Glutamatergic neuron (in vitro differentiated cells): Measurements from ENCODE around the gene ZNF644. TPM values are rescaled to one million over a fixed set of nuclear protein-coding genes. Genes with fewer than 3 reads are reported as not detected.
"Not testable (repeated sequence)": the region's sequence is repeated elsewhere in the genome, so short reads cannot be mapped to it uniquely, and the experiment has no call there.

ENCODE experiments used
- DNase-seq: peaks from one replicate; pipeline ENCODE4 v3.0.0; 2022
- H3K27ac Mint-ChIP-seq: one replicate; pipeline ENCODE4 v1.8.0; 2020; ENCODE audit warnings: mild to moderate bottlenecking, mixed read lengths, inconsistent platforms; ENCODE audit not compliant: unreplicated experiment
- H3K27me3 Mint-ChIP-seq: one replicate; pipeline ENCODE4 v1.8.0; 2020; ENCODE audit warnings: mild to moderate bottlenecking, moderate library complexity, mixed read lengths, inconsistent platforms; ENCODE audit not compliant: unreplicated experiment
- H3K36me3 Mint-ChIP-seq: one replicate; pipeline ENCODE4 v1.8.0; 2020; ENCODE audit warnings: mild to moderate bottlenecking, mixed read lengths, inconsistent platforms; ENCODE audit not compliant: unreplicated experiment
- H3K4me1 Mint-ChIP-seq: one replicate; pipeline ENCODE4 v1.8.0; 2020; ENCODE audit warnings: mild to moderate bottlenecking, low read depth, mixed read lengths, inconsistent platforms; ENCODE audit not compliant: unreplicated experiment
- H3K4me3 Mint-ChIP-seq: one replicate; pipeline ENCODE4 v1.8.0; 2020; ENCODE audit warnings: mild to moderate bottlenecking, mixed read lengths, inconsistent platforms; ENCODE audit not compliant: unreplicated experiment
- H3K9me3 Mint-ChIP-seq: one replicate; pipeline ENCODE4 v1.8.0; 2020; ENCODE audit warnings: mild to moderate bottlenecking, moderate library complexity, mixed read lengths, inconsistent platforms; ENCODE audit not compliant: unreplicated experiment
- CTCF ChIP-seq: fragments of 200-600 bp; sonication (generic); IDR thresholded peaks from one replicate; pipeline ENCODE4 v1.5.0; 2021; ENCODE audit not compliant: partially characterized antibody, unreplicated experiment
- total RNA-seq: library from RNA; stranded (reverse); fragmentation: NEBNext Ultra II Directional; extraction: Animal tissue kit (Norgen Biotek cat#: 25700); gene quantifications from one replicate; pipeline ENCODE4 v1.2.1, GENCODE V29; 2021; ENCODE audit not compliant: unreplicated experiment

ZNF644 gene
- total RNA-seq, 1 donor from 2014 or later: 76.6 TPM

- no peaks in the 10 kb centered on the region for H3K9me3 Mint-ChIP-seq
- H3K4me1 Mint-ChIP-seq: peaks cover 12% of the 10 kb centered on the region
- H3K27me3 Mint-ChIP-seq: no peaks in the 10 kb centered on the region
- no peak for DNase-seq
- no peak for TF ChIP-seq CTCF
- H3K36me3 Mint-ChIP-seq: no peaks in the 10 kb centered on the region
- H3K4me3 Mint-ChIP-seq: no peak overlapping the region
- no peak overlapping the region for H3K27ac Mint-ChIP-seq
Observed at GRCh38 chr1:90919900-90920299, 101.9 kb downstream of the ZNF644 start.

- Mint-ChIP-seq H3K9me3 (peaks cover 1% of the 10 kb centered on the region), H3K4me3 (no peak overlapping the region), H3K27me3 (no peaks in the 10 kb centered on the region), H3K4me1 (peaks cover 10% of the 10 kb centered on the region), H3K36me3 (no peaks in the 10 kb centered on the region), H3K27ac (no peak overlapping the region)
- no peak for DNase-seq
- TF ChIP-seq CTCF: no peak
Observed at GRCh38 chr1:90919190-90919719, 102.6 kb downstream of the ZNF644 start.

GRCh38 chr1:90911353-90911752, 110.5 kb downstream of the ZNF644 start:
- Mint-ChIP-seq H3K9me3 (peaks cover 3% of the 10 kb centered on the region), H3K4me3 (no peak overlapping the region), H3K27me3 (no peaks in the 10 kb centered on the region), H3K4me1 (no peaks in the 10 kb centered on the region), H3K36me3 (no peaks in the 10 kb centered on the region), H3K27ac (no peak overlapping the region)
- no peak for DNase-seq
- TF ChIP-seq CTCF: no peak

- Mint-ChIP-seq H3K4me1 (no peaks in the 10 kb centered on the region), H3K9me3 (peaks cover under 1% of the 10 kb centered on the region), H3K27me3 (no peaks in the 10 kb centered on the region), H3K36me3 (no peaks in the 10 kb centered on the region), H3K27ac (no peak overlapping the region), H3K4me3 (no peak overlapping the region)
- TF ChIP-seq CTCF: no peak
- no peak for DNase-seq
Observed at GRCh38 chr1:90902672-90903071, 119.2 kb downstream of the ZNF644 start.

GRCh38 chr1:90899263-90899662, 122.6 kb downstream of the ZNF644 start:
- no peak overlapping the region for H3K27ac Mint-ChIP-seq

GRCh38 chr1:90893679-90894078, 128.2 kb downstream of the ZNF644 start:
- not testable (repeated sequence) for H3K4me3 Mint-ChIP-seq, H3K27ac Mint-ChIP-seq, DNase-seq, H3K4me1 Mint-ChIP-seq, H3K27me3 Mint-ChIP-seq
- Mint-ChIP-seq H3K36me3 (peaks cover 21% of the 10 kb centered on the region), H3K9me3 (peaks cover 12% of the 10 kb centered on the region)

More at GRCh38 chr1:90899263-90899662, 122.6 kb downstream of the ZNF644 start:
- no peaks in the 10 kb centered on the region for H3K36me3 Mint-ChIP-seq
- peaks cover 4% of the 10 kb centered on the region for H3K4me1 Mint-ChIP-seq
- no peak for DNase-seq
- no peak for TF ChIP-seq CTCF
- no peak overlapping the region for H3K4me3 Mint-ChIP-seq
- H3K9me3 Mint-ChIP-seq: peaks cover 1% of the 10 kb centered on the region
- H3K27me3 Mint-ChIP-seq: peaks cover 3% of the 10 kb centered on the region

- DNase-seq, H3K27ac Mint-ChIP-seq, H3K27me3 Mint-ChIP-seq, H3K4me1 Mint-ChIP-seq, H3K4me3 Mint-ChIP-seq: not testable (repeated sequence)
- Mint-ChIP-seq H3K9me3 (peaks cover 12% of the 10 kb centered on the region), H3K36me3 (peaks cover 21% of the 10 kb centered on the region)
Observed at GRCh38 chr1:90892884-90893283, 129.0 kb downstream of the ZNF644 start.

- DNase-seq, H3K27ac Mint-ChIP-seq, H3K4me3 Mint-ChIP-seq, H3K4me1 Mint-ChIP-seq, H3K27me3 Mint-ChIP-seq: not testable (repeated sequence)
- Mint-ChIP-seq H3K36me3 (peaks cover 21% of the 10 kb centered on the region), H3K9me3 (peaks cover 10% of the 10 kb centered on the region)
Observed at GRCh38 chr1:90892196-90892595, 129.6 kb downstream of the ZNF644 start.
